ENCODE results near the gene TXNL4A.
"Not testable (repeated sequence)": the region's sequence is repeated elsewhere in the genome, so short reads cannot be mapped to it uniquely, and the experiment has no call there.

Gene TXNL4A

DNA sequence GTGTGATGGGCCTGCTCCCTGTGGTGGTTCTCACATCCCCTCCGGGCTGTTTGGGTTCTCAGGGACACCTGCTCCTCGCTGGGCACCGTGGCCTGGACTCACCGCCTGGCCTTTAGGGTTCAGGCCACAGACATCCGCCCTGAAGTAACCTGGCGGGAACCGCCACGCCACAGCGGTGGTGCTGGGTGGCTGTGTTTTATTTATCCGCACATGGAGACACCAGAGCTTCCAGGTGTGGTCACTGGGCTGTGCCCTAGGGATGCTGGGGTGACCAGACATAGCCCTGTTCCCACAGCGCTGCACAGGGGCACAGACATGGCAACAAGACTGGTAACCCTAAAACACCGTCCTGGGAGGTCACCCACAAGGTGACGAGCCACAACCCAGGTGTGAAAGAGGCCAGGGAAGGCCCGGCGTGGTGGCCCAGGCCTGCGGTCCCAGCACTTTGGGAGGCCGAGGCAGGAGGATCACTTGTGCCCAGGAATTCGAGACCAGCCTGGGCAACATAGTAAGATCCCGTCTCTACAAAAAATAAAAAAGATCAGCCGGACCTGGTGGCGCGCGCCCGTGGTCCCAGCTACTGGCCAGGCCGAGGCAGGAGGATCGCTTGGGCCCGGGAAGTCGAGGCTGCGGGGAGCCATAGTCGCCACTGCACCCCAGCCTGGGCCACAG is 24.6 kb downstream of the TXNL4A start:
- DNase-seq = no peak

DNA sequence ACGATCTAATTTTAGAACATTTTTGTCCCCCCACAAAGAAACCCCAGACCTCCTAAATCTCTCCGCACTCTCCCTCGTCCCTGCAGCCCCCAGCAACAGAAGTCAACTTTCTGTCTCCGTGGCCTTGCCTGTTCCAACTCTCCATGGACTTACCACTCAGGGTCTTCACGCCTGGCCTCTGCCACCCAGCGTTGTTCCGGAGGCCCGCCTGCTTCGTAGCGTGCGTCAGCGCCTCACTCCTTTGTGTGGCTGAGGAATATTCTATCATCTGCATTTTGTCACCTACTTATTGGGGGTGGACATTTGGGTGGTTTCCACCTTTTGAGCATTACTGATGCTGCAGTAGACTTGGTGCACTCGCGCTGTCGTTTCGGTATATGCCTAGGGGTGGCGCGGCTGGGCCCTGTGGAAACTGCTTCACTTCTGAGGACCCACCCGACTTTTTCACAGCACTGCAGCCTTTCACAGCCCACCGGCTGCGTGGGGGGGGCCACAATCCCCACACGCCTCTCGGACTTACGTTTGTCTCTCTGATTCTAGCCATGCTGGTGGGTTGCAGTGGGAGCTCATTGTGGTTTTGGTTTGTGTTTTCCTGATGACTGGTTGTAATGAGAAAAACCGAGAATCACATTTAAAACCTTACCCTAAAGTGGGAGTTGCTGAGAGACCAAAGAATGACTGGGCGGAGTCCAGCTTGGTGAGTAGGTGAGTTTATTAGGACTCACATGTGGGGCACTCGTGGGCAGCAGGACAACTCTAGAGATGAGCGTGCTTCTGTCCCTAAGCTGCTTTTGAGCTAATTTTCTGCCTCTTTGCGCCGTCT is 25.3 kb downstream of the TXNL4A start:
- no peak for DNase-seq

DNA sequence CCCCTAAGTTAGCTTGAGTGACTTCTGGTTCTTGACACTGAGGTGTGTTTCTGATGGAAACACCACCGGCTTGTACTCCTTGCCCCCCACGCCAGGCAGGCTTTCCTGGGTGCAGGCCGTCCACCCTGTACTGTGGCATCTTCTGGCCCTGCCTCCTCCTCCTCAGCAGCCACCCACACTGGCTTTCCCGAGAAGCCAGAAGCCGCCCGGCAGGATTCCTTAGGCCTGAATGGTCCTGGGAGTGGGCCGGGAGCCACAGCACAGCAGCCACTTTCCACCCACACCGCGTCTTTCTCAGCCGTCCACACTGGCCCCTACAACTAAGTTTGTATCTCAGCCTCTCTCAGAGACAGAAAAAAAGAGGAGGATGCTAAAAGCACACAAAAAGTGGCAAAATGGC is 26.1 kb downstream of the TXNL4A start:
- DNase-seq = no peak

DNA sequence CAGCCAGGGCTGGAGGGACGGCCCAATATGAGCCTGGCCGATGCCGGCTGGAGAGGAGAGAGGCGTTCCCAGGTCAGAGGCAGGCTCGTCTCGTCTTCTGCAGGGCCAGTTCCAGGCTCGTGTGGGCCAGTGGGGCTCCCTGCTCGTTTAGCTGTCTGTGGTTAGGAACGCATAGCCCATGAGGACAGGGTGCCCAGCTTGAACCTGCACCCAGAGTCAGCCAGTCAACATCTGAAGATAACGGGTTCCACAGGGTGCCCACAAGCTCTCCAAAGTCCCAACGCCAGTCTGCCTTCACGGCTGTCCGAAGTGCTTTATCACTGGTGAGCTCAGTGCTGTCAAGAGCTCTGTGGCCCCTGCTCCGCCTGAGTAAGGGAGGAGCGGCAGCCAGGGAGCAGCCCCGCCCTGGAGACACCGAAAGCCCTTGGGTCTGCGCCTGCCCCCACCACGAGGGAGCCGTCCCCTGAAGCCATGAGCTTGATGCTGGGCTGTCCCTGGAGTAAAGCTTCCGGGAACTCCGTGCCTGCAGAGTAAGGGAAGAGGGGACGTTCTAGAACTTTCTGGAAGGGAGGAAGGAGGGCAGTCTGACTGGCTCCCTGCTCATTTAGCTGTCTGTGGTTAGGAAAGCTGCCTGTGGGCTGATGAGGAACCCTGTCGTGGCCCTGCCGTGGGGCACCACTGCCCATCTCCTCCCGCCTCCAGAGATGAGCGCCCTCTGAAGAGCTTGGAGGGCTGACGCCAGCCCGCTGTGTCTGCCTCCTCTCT is 26.7 kb downstream of the TXNL4A start:
- no peak for DNase-seq

DNA sequence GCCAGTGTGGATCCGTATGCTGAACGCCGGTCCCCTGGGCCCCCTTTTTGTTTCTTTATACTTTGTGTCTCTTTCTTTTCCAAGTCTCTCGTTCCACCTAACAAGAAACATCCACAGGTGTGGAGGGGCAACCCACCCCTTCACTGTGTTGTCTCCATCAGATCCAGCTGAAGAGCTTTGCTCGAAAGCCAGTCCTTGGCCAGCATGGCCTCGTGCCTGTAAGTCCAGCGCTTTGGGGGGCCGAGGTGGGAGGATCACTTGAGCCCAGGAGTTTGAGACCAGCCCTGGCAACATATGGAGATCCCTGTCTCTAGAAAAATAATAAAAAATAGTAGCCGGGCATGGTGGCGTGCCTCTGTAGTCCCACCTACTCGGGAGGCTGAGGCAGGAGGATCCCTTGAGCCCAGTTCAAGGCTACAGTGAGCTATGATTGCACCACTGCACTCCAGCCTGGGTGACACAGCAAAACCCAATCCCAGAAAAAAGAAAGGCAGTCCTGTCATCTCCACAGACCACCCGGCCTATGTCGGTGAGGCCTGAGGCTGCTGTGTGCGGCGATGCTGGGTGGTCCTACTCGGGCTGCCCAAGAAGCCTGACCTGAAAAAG is 27.3 kb downstream of the TXNL4A start:
- DNase-seq = no peak

DNA sequence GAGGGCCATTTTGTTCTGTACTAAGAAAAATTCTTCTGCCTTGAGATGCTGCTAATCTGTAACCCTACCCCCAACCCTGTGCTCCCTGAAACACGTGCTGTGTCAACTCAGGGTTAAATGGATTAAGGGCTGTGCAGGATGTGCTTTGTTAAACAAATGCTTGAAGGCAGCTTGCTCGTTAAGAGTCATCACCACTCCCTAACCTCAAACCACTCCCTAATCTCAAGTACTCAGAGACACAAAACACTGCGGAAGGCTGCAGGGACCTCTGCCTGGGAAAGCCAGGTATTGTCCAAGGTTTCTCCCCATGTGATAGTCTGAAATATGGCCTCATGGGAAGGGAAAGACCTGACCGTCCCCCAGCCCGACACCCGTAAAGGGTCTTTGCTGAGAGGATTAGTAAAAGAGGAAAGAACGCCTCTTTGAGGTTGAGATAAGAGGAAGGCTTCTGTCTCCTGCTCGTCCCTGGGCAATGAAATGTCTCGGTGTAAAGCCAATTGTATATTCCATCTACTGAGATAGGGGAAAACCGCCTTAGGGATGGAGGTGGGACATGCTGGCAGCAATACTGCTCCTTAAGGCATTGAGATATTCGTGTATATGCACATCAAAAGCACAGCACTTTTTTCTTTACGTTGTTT is 28.1 kb downstream of the TXNL4A start:
- DNase-seq = not testable (repeated sequence)

DNA sequence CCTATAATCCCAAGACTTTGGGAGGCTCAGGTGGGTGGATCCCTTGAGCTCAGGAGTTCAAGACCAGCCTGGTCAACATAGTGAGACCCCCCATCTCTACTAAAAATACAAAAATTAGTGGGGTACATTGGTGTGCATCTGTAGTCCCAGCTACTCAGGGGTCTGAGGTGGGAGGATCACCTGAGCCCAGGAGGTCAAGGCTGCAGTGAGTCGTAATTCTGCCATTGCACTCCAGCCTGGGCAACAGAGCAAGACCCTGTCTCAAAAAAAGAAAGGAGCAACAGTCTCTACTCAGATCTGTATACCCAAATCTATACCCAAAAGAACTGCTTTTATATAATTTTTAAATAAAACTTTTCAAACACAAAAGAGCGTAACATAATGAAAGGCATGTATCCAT is 29.4 kb downstream of the TXNL4A start:
- DNase-seq = no peak

DNA sequence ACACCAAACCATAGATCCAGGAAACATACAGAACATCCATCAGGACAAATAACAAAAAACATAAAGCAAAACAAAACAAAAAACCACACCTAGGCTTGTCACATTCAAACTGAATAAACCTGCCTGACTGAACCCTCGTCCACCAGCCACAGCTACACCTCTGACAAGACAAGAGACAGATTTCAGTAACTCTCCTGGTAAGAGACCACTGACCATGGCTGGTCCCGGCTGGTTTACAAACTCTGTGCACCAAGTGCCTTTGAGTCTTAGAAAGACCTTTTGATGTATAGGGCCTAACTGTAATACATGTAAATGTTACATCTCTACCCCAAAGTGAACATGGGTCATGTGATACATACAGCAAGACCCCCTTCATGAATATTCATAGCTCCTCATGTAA is 32.1 kb downstream of the TXNL4A start:
- DNase-seq = no peak

DNA sequence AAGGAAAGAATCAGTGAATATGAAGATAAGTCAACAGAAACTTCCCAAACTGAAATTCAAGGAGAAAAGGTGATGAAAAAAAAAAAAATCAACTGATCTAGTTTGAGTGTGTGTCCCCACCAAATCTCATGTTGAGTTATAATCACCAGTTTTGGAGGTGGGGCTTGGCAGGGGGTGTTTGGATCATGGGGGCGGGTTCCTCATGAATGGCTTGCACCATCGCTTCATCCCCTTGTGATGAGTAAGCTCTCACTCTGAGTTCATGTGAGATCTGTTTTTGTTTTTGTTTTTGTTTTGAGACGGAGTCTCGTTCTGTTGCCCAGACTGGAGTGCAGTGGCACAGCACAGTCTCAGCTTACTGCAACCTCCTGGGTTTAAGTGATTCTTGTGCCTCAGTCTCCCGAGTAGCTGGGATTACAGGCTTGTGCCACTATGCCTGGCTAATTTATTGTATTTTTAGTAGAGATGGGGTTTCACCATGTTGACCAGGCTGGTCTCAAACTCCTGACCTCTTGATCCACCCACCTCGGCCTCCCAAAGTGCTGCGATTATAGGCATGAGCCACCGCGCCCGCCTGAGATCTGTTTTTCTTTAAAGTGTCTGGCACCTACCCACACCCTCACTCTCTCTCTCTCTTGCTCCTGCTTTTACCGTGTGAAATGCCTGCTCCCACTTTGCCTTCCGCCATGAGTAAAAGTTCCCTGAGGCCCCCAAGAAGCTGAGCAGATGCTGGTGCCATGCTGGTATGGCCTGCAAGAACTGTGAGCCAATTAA is 32.9 kb downstream of the TXNL4A start:
- DNase-seq = no peak

DNA sequence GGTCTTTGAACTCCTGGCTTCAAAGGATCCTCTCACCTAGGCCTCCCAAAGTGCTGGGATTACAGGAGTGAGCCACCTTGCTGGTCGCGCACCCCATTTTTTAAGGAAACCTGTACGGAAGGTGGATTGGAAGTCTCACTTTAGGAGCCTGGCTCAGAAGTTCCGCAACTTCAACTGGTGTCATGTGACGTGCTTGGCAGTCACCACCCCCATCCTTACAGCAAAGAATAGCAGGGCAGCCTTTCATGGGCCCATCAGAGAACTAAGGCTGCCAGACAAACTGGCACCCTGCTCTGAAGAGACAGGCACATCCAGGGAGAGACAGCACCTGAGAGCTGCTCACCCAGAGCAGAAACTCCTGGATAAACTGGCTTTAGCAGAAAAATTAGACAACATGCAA is 33.6 kb downstream of the TXNL4A start:
- DNase-seq = peak in 1 of 14 donors; percentile 30

DNA sequence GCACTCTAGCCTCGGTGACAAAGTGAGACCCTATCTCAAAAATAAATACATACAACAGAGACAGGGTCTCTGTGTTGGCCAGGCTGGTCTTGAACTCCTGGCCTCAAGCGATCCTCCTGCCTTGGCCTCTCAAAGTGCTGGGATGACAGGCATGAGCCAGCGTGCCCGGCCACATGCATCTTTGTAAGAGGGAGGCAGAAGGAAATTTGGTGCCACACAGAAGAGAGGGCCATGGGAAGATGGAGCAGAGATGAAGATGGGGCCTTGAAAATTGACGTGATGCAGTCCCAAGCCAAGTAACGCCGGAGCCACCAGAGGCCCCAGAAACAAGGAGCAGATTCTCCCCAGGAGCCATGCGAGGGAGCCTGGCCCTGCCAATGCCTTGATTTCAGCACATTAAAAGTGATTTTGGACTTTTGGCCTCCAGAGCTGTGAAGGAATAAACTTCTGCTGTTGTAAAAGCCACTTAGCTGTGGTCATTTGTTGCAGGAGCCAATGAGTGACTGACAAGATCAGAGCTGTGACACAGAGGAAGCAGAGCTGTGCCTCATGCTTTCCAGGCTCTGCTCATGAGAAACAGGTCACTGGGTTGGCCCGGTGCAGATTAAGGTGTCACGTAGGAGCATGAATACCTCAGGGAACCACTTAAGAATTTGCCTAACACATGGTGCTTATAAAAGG is 34.3 kb downstream of the TXNL4A start:
- DNase-seq = no peak

DNA sequence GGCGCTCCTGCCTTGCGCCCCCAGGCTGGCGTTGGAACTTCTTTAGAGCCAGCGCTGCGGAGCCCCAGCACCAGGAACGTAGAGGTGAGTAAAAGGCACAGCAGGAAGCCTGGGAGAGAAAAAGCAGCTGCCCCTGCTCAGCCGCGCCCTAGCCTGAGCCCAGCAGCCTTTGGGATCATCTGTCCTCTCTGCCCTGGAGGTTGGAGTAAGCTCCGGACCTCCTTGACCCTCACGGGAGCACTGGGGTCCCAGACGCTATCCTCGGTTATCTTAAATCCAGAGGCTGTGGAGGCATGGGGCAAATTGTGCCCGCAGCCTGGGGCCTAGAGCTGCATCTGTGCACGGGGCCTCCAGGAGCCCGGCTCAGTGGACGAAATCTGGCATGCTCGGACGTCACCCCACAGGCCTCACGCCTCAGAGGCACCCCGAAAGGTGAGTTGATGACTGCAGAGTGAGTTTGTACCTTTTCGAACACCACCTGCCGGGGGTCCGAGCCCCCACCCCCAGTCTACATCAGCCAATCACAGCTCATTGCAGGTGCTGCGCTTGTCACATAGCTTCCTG is 35.3 kb downstream of the TXNL4A start:
- DNase-seq = no peak

DNA sequence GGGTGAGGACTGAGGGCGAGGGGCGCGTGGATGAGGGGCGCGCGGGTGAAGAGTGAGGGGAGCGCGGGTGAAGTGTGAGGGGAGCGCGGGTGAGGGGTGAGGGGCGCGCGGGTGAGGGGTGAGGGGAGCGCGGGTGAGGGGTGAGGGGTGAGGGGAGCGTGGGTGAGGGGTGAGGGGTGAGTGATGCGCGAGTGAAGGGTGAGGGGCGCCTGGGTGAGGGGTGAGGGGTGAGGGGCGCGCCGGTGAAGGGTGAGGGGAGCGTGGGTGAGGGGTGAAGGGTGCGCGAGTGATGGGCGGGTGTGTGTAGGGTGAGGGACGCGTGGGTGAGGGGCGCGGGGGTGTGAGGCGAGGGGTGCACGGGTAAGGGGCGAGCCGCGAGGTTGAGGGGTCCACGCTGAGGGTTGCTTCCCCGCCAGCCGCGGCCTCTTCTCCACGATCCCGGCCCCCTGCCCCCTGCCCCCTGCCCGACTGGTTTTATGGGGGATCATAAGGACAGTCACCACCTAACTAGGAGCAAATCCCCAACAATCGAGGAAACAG is 35.8 kb downstream of the TXNL4A start:
- DNase-seq = no peak

DNA sequence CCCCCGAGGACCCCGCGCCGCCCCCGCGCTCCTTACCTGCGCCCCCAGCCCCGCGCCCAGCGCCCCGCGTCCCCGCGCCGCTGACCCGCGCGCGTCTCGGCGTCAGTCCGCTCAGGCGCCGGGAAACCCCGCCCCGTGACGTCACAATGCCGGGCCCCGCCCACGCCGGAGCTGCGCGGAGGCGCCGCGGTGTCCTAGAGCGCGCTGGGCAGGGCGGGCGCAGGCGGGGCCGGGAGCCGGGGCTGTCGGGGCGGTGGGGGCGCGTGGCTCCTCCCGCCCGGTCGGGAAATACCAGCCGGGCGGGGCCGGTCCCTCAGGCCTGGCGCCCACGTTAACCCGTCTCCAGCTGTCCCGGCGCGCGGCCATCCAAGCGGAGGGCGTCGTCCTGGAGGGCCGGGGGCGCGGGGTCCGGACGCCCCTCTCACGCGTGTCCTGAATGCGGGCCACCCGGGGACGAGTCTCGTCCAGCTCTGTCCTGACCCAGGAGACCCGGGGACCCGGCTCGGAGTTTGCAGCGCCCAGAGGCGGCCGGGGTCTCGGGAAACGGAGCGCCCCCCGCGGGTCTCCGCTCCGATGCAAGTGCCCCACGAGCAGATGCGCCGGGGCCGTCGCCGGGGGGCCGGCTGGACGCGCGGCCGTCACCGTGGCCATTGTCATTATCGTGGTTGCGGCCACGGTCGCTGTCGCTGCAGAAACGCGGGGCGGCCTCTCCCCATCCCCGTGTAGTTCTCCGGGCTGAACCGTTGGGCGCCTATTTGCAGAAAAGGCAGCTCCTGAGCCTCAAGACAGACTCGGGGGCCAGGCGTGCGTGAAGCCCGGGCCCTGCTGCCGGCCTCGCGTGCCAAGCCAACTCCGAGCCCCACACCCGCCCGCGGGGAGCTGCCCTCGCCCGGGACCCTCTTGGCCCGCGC is 36.6 kb downstream of the TXNL4A start, which contains the start of gene SLC66A2:
TSS of gene SLC66A2 (minus strand) at position 109 of the 911 bp plus-strand sequence. CDS start 727 bp downstream, outside the sequence.
- DNase-seq = peak in 13 of 14 donors; percentile 29 to 91 (median 80)

DNA sequence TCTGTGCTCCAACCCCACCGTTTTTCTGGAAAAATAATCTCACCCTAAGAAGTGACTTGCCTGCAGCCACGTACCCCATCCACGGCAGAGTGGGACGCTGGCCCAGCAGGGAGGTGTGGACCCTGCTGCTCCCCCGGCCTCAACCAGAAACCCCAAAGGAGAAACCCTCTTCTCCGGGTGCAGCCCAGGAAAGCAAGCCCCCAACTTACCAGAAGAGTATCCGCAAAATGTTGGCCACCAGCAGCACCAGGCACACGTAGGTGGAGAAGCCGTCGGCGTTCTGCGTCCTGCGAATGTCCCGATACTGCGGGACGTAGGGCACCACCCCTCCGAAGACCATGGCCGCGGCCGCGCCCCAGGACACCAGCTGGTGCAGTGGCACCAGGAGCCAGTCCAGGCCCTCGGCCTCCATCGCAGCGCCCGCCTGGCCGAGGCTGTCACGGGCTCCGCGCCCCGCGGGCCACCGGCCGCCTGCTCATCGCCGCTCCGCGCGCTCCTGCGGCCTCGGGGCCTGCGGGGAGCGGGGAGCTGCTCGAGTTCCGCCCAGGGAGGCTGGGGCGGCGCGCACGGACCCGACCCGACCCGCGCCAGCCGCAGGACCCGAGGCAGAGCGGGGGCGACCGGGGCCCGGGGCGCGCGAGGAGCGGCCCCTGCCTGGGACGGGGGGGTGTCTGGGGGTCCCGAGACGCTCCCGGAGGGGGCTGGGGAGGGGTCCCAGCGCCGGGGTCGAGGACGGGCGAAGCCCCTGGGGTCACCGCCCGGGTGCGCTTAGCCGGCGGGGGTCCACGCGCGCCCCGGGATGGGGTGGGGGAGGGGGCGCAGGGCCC is 37.6 kb downstream of the TXNL4A start:
- peak in 2 of 14 donors; percentile 22 to 41 for DNase-seq

DNA sequence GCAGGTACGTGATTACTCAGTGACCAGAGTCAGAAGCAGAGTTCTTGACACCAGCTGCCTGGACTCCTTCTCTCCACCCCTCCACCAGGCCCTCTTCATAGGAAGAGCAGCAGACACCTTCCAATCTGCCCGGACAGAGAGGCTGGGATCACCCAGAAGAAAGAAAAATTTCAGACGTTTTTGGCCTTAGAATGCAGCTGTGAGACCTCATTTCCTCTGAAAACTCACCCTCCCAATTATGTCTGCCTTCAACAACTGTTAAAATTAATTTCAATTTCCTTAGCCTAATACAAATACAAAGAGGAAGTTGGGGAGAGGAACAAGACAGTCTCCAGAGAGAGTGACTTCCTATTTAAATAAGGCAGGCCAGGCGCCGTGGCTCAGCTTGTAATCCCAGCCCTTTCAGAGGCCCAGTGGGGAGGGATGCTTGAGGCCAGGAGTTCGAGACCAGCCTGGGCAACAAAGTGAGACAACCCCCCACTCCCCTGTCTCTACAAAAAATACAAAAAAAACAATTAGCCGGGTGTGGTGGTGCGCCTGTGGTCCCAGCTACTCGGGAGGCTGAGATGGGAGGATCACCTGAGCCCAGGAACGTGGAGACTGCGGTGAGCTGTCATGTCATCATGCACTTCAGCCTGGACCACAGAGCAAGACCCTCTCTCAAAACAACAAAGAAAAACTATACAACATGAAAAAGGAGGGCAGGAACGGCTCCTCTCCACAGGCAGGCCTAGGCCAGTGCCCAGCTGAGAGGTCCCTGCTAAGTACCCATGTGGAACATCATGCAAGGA is 38.5 kb downstream of the TXNL4A start:
- no peak for DNase-seq

DNA sequence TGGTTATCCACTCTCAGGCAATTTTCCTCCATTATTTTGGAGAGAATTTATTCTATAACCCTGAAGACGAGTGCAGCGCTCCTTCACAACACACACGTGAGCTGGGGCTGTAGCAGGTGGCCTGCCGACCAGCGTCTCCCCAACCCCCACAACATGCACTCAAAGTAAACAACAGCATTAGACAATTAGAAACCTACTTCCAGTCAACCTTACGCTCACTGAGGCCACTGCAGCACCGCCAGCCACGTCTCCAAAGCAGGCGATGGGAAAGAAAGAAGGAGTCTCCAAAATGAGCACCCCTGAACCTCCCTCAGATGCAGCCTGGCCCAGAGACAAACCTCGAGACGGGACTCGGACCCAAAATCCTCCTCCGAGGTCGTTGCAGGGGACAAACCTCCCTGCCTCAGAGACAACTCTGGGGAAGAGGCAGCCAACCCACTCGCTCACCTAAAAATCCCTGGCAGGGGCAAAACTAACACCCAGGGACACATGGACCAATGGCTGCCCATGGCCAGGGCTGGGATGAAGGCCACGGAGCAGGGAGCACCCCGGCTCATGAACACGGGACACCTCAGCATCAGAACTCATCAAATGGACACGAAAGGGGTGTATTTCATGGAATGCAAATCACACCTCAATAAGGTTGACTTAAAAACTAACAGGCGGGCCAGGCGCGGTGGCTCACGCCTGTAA is 39.5 kb downstream of the TXNL4A start:
- DNase-seq = no peak
